Suprapubic skin (tissue), 4 donors: Measurements from ENCODE around the gene OR2J3.

Source experiments
- CTCF ChIP-seq, 2 donors: fragments of 200-600 bp in 1 of 2; fragments of 450-650 bp in 1 of 2; sonication (generic) in 1 of 2; IDR thresholded peaks; one replicate each; pipeline ENCODE4 v1.5.1; 2016 to 2019; ENCODE audit warnings: antibody characterized with exemption in 2 of 2, mild to moderate bottlenecking in 1 of 2, moderate library complexity in 1 of 2
- EP300 ChIP-seq: sonication (generic); formaldehyde crosslinking; IDR thresholded peaks from one replicate; pipeline ENCODE4 v1.6.1; 2017; ENCODE audit warnings: antibody characterized with exemption
- POLR2A ChIP-seq, 2 donors: fragments of 450-650 bp; IDR thresholded peaks; one replicate each; pipeline ENCODE4 v1.6.1; 2017; ENCODE audit warnings: antibody characterized with exemption in 2 of 2, mild to moderate bottlenecking in 2 of 2, moderate library complexity in 2 of 2
- POLR2AphosphoS5 ChIP-seq, 3 donors: sonication (generic); formaldehyde crosslinking; IDR thresholded peaks; one replicate each; pipeline ENCODE4 v1.6.1; 2017; ENCODE audit warnings: antibody characterized with exemption in 3 of 3

DNA sequence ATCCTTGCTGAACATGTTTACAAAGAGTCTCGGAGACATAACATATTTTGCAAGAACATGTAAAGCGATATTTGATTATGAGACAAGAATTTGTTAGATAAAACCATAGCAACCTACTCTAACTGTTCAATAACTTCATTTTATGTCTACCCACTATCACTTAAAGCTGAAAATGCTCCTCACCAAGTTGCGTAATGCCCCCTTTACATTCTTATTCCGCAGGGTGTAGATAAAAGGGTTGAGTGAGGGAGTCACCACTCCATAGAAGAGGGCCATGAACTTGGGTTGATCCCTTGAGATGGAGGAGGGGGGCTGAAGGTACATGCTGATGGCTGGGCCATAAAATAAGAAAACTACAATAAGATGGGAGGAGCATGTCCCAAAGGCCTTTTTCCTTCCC lies 29.9 kb downstream of the OR2J3 start:
- no peak for TF ChIP-seq EP300
- TF ChIP-seq POLR2A (IDR thresholded peaks at IDR 0.05): no peak
- no peak for TF ChIP-seq CTCF (IDR thresholded peaks at IDR 0.05)
- no peak for TF ChIP-seq POLR2AphosphoS5 (IDR thresholded peaks at IDR 0.05)
